Retina (tissue), 1 donor: ENCODE results near the gene TOR1AIP2.

Experiments used
- DNase-seq: peaks from one replicate; pipeline ENCODE4 v3.0.0-alpha.2; 2016

The TOR1AIP2 gene

DNA sequence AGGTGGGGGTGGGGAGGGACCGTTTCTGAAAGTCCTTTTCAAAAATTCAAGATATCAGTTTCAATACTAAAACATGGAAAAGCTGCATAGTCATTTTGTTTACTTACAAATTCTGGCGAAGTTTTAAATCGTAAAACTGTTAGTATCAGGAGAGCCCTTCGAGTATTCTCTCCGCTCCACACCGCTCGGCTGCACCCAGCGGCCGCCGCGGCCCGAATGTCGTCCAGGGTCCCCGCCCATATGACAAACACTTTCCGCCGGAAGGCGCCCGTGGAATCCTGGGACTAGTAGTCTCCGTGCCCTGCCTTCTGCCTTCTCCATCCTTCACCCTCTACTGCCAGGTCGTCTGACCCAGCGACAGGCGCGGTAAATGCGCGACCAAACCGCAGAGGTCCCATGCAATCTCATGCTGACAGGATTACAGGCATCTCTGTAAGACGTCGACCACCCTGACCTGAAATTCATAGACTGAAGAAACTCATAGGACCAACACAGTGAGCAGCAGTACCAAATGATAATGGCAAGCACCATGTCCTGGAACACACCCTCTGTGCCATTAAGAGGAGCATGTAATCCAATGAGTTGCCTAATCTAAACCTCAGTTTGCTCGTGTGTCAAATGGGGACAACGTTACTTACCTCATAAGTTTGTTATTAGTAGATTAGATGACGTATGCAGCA lies at the start of gene TOR1AIP2:
TSS of gene TOR1AIP2 (minus strand) at position 218 of the 680 bp plus-strand sequence. CDS start 25,138 bp downstream, outside the sequence.
- DNase-seq: peak; percentile 95

DNA sequence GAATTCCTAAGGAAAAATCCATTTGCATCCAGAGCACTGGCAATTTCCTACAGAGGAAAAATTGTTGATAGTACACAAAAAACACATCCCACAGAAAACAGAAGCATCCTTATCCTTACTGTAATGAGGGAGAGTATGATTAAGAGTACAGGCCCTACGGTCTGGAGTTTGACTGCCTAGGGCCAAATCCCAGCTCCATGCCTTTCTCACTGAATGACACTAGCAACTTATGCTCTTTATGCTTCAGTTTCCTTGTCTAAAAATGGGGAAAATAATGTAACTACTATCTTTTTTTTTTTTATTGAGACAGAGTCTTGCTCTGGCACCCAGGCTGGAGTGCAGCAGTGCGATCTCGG lies 49.2 kb upstream of the TOR1AIP2 start:
- DNase-seq: no peak

GRCh38 chr1:179925922-179926849 lies 48.6 kb upstream of the TOR1AIP2 start:
- no peak for DNase-seq

DNA sequence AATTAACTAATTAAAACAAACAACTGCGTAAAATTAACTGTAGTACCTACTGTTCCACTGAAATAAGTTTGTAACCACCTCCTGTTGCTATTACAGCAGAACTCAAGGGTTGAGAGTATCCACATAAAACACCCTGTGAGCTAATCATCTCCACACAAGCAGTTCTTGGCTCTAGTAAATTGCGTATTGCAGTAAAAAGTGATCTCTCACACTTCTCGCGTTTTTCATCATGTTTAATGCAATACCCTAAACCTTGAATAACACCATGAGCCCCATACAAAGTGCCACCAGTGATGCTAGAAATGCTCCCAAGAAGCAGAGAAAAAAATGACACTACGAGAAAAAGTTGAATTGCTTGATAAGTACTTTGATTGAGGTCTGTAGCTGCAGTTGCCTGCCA lies 47.7 kb upstream of the TOR1AIP2 start:
- DNase-seq: no peak

- DNase-seq: no peak
Observed at GRCh38 chr1:179924268-179924667, 46.7 kb upstream of the TOR1AIP2 start.

GRCh38 chr1:179923029-179923428 lies 45.4 kb upstream of the TOR1AIP2 start:
- no peak for DNase-seq

DNA sequence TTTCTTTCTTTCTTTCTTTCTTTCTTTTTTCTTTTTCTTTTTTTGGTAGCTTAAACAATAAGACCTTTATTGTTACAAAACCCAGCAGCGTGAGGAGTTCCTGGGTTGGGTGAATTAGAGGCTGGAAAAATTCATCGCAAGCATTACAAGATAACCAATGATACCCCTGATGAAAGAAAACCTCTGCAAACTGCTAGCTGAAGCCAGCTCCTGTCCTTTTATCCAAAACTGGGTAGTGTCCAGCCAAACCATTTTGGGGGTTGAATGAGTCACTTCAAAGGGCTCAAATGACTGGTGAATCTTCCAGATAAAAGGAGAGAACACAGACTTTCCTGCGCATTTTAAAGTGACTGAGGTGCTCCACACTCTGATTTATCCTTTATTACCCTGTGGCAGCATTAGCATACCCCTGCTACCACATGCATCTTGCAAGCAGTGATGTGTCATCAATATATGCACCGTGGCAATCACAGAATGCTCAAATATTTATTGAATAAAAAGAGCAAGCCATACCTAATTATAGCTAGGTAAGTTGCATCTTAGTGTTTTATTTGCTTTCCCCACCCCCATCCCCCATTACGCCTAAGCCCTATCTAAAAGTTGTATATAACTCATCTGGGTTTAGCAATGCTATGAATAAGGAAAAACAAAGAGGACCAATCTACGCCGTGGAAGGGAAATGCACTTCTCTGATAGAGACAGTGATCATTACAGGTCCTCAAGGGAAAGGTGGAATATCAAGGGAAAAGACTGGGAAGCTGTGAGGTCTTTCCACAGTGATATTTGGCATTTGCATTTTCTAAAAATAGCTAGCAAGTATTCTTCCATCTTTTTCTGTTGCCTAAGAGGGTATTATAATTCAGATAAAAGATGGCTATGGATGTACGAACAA lies 44.6 kb upstream of the TOR1AIP2 start:
- no peak for DNase-seq

- no peak for DNase-seq
Observed at GRCh38 chr1:179921472-179921871, 43.9 kb upstream of the TOR1AIP2 start.

- no peak for DNase-seq
Observed at GRCh38 chr1:179917601-179918429, 40.2 kb upstream of the TOR1AIP2 start.

GRCh38 chr1:179911812-179912211 lies 34.2 kb upstream of the TOR1AIP2 start:
- DNase-seq: no peak

GRCh38 chr1:179910934-179911333 lies 33.3 kb upstream of the TOR1AIP2 start:
- no peak for DNase-seq

DNA sequence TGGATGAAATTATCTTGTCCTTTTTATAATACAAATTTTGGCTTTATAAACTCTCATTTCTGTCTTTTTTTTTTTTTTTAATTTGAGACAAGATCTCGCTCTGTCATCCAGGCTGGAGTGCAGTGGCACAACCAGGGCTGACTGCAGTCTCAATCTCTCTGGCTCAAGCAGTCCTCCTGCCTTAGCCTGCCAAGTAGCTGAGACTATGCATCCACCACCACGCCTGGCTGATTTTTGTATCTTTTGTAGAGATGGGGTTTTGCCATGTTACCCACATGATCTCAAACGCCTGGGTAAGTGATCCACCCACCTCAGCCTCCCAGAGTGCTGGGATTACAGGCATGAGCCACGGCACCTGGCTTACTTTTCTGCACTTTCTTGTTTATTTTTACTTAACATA lies 12.0 kb upstream of the TOR1AIP2 start:
- no peak for DNase-seq

DNA sequence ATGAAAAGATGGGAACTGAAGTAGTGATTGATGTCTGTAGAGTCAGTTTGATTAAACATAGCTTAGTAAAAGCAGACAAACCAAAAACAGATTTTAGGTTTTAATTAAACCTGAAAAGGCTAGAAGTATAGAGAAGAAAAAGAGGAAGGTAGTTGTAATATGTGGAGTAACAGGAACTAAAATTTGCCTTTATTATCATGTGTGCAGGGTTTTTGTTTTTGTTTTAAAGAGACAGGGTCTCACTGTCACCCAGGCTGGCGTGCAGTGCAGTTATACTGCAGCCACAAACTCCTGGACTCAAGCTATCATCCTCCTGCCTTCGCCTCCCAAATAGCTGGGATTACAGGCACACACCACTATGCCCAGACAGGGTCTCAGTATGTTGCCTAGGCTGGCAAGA lies 10.5 kb upstream of the TOR1AIP2 start:
- DNase-seq: no peak

DNA sequence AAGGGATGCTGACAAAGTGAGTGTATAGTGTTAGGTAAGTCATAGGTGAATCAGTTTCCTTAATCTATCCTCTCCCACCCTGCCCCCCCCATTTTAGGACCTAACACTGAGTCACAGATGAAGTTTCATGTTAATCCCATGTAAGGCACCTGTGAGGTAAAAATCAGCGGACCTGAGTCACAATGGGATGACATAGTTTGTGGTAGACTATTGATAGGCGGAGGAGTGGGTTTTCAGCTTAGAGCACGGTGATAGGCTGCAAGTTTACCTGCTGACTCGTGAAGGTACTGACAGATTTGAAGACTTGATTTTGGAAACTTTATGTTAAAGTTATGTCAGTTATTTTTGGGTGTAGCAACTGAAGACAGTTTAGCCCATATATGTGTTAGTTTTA lies 6.1 kb upstream of the TOR1AIP2 start:
- DNase-seq: no peak

- DNase-seq: no peak
Observed at GRCh38 chr1:179883040-179883744, 5.6 kb upstream of the TOR1AIP2 start.

DNA sequence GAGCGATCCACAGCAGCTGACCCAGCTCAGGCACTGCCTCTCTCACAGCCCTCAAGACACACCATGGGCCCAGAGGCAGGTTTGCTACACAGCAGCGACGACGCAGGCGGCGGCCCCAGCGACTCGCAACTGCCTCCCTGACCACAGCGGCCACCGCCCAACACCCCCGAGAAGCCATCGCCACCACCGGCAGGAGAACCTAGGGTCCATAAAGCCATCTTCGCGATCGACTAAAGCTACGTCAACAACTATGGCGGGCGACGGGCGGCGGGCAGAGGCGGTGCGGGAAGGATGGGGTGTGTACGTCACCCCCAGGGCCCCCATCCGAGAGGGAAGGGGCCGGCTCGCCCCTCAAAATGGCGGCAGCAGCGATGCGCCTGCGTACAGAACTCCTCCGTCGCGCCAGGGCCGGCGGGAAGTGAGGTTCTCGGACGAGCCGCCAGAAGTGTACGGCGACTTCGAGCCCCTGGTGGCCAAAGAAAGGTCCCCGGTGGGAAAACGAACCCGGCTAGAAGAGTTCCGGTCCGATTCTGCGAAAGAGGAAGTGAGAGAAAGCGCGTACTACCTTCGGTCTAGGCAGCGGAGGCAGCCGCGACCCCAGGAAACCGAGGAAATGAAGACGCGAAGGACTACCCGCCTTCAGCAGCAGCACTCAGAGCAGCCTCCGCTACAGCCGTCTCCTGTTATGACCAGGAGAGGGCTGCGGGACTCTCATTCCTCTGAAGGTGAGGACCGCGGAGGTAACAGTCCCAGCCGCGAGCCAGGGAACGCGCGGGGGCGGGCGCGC lies 4.8 kb upstream of the TOR1AIP2 start, which contains the start of gene TOR1AIP1:
TSS of gene TOR1AIP1 (plus strand) at position 33 of the 787 bp plus-strand sequence. CDS start at position 251, 218 bp downstream.
- peak; percentile 99 for DNase-seq

GRCh38 chr1:179881642-179882252 lies 4.1 kb upstream of the TOR1AIP2 start:
- DNase-seq: no peak

DNA sequence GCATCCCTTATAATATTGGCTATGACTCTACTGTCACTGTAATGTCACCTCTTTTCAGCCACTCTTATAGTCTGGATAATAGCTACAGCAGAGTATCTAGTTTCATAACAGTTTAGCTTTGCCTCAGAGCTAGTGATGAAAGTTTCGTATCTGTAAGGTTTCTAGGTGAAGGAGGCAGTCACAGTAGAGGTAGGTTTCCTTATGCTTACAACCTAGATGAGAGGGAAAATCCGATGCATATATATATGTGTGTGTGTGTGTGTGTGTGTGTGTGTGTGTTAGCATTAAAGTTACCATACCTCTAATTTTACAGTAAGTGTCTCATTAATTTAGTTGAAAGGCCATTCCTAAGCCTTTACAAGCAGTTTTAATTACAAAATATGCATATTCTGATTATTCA lies 2.2 kb upstream of the TOR1AIP2 start:
- DNase-seq: no peak

GRCh38 chr1:179876300-179876715 lies 1.3 kb downstream of the TOR1AIP2 start:
- no peak for DNase-seq
